ENCODE measurements around the gene MAP3K14. TPM values are rescaled to one million over a fixed set of nuclear protein-coding genes. Genes with fewer than 3 reads are reported as not detected.
A peak's percentile ranks its signal among the peaks of the same experiment; 100 is the strongest.

Gene MAP3K14
- polyA plus RNA-seq (2012; ENCODE audit: insufficient read length, low read depth), result 7.4 TPM

DNA sequence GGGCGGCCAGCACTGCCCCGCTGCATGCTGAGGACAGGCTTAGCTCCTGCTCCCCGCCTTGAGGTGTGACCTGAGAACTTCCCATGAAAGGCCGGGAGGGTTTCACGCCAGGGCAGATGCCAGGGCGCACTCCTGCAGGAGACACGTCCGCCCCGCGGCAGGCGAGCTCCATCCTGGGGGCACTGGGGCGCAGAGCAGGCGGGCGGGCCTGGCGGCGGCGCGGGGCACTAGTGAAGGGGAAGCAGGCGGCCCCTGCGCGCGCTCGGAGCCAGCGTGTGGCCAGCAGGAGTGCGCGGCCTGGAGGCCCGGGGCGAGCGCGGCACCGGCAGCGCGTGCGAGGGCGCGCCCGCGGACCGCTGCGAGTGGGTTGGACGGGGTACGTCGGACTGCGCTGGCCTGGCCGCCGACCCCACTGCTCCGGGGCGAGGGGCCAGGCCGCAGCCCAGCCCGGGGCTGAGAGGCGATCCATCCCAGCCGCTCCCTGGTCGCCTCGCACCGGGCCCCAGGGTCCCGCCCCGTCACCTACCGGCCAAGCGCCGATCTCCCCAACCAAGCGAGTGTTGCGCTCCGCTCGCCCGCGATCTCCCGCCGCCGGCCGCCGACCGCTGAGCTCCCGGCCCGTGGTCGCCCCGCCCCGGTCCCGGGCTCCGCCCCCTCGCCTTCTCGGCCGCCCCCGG is at the start of gene MAP3K14:
Gene MAP3K14 (minus strand): TSS at position 587 of the 677 bp plus-strand sequence. CDS start 26,275 bp downstream, outside the sequence.
- peak; percentile 49; the same call in 1 of the 2 replicates for TF ChIP-seq SIN3A (IDR thresholded peaks at IDR 0.05; ENCODE audit: borderline replicate concordance, insufficient read depth, low read length)
- TF ChIP-seq POLR2AphosphoS5 (IDR thresholded peaks at IDR 0.05; ENCODE audit: low read depth, low read length), result peak; percentile 48; the same call in 1 of the 2 replicates
- TF ChIP-seq FOXP2 (optimal IDR thresholded peaks at IDR 0.05; ENCODE audit: borderline replicate concordance, extremely low read depth, extremely low read length, insufficient read depth), result no peak
- 0 out of 2 replicates have a peak, but pooled peaks have one; percentile 4 for TF ChIP-seq TAF1 (IDR thresholded peaks at IDR 0.05; ENCODE audit: borderline replicate concordance, insufficient read depth, low read length)
- TF ChIP-seq, protein P1, sequence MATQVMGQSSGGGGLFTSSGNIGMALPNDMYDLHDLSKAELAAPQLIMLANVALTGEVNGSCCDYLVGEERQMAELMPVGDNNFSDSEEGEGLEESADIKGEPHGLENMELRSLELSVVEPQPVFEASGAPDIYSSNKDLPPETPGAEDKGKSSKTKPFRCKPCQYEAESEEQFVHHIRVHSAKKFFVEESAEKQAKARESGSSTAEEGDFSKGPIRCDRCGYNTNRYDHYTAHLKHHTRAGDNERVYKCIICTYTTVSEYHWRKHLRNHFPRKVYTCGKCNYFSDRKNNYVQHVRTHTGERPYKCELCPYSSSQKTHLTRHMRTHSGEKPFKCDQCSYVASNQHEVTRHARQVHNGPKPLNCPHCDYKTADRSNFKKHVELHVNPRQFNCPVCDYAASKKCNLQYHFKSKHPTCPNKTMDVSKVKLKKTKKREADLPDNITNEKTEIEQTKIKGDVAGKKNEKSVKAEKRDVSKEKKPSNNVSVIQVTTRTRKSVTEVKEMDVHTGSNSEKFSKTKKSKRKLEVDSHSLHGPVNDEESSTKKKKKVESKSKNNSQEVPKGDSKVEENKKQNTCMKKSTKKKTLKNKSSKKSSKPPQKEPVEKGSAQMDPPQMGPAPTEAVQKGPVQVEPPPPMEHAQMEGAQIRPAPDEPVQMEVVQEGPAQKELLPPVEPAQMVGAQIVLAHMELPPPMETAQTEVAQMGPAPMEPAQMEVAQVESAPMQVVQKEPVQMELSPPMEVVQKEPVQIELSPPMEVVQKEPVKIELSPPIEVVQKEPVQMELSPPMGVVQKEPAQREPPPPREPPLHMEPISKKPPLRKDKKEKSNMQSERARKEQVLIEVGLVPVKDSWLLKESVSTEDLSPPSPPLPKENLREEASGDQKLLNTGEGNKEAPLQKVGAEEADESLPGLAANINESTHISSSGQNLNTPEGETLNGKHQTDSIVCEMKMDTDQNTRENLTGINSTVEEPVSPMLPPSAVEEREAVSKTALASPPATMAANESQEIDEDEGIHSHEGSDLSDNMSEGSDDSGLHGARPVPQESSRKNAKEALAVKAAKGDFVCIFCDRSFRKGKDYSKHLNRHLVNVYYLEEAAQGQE (IDR thresholded peaks at IDR 0.05; ENCODE audit: insufficient read depth in 1 of 2, low read depth in 2 of 2, low read length in 2 of 2), result 0 out of 4 replicates have a peak, but pooled peaks of 1 of the 2 experiments have one; percentile 11

DNA sequence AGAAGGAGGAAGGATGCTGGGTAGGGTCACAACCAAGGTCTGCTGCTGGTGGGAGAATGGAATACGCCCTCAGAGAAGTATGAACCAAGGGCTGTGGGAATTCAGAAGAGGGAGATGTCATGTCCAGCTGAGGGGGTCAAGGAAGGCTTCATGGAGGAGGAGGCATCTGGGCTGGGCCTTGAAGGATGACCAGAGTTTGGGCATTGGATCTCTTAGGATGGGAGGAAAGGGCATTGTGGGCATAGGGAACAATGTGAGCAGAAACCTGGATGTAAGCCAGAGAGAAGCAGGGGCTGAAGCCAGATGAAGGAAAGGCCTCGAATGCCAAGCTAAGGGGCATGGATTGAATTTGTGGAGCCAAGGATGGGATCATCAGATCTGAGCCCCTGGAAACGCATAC is 49.2 kb upstream of the MAP3K14 start:
- TF ChIP-seq POLR2AphosphoS5 (IDR thresholded peaks at IDR 0.05; ENCODE audit: low read depth, low read length) (no peak), FOXP2 (optimal IDR thresholded peaks at IDR 0.05; ENCODE audit: borderline replicate concordance, extremely low read depth, extremely low read length, insufficient read depth) (no peak), SIN3A (IDR thresholded peaks at IDR 0.05; ENCODE audit: borderline replicate concordance, insufficient read depth, low read length) (no peak), TAF1 (IDR thresholded peaks at IDR 0.05; ENCODE audit: borderline replicate concordance, insufficient read depth, low read length) (no peak)
- TF ChIP-seq, protein P1 (IDR thresholded peaks at IDR 0.05; ENCODE audit: insufficient read depth in 1 of 2, low read depth in 2 of 2, low read length in 2 of 2), result no peak

DNA sequence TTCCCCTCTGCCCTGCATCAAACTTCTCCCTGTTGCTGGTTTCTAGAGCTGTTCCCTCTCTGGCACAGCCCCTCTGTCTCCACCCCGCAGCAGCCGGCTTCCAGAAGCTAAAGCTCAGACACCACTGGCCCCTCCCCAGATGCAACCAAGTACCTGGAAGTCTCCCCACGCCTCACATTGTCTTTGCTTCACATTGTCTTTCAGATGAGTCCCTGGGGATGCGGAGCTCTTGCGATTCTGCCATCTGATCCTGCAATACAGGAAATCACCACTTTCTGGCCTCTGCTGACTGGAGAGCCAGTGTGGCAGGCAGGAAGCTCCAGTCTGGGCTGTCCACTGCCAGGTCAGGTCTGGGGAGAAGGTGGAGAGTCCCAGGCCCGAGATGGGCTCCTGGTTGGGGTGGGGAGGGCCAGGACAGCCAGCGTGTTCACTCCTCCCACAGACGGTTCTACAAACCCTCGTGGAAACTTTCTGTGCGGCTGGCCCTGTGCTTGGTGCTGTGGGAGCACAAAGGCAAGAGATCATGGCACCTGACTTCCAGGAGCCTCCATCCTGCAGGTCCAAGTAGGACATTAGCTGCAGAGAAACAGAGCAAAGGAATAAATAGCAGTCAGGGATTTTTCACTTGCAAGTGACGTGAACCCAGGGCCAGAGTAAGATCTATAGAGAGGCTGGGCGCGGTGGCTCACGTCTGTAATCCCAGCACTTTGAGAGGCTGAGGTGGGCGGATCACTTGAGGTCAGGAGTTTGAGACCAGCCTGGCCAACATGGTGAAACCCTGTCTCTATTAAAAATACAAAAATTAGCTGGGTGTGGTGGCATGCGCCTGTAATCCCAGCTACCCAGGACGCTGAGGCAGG is 47.9 kb upstream of the MAP3K14 start:
- TF ChIP-seq, protein P1 (IDR thresholded peaks at IDR 0.05; ENCODE audit: insufficient read depth in 1 of 2, low read depth in 2 of 2, low read length in 2 of 2), result 0 out of 4 replicates have a peak, but pooled peaks of 1 of the 2 experiments have one; percentile 24
- TF ChIP-seq FOXP2 (optimal IDR thresholded peaks at IDR 0.05; ENCODE audit: borderline replicate concordance, extremely low read depth, extremely low read length, insufficient read depth), result no peak

DNA sequence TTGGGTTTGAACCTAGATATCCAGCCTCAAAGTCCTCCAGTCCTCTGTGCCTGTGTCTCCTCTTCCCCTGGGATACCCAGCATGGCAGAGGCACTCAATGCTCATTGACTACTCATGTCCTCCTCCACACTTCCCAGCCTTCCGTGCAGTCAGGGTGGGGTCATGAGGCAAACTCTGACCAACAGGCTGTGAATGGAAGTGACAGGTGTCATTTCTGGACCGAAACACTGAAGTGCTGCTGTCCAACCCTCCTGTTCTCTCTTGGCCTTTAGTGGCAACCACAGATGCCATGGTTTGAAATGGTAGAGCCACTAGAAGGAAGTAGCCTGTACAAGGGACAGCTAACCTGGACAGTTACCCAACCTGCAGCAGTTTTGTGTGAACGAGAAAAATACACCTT is 46.7 kb upstream of the MAP3K14 start:
- TF ChIP-seq FOXP2 (optimal IDR thresholded peaks at IDR 0.05; ENCODE audit: borderline replicate concordance, extremely low read depth, extremely low read length, insufficient read depth) (no peak), SIN3A (IDR thresholded peaks at IDR 0.05; ENCODE audit: borderline replicate concordance, insufficient read depth, low read length) (no peak), TAF1 (IDR thresholded peaks at IDR 0.05; ENCODE audit: borderline replicate concordance, insufficient read depth, low read length) (no peak)

DNA sequence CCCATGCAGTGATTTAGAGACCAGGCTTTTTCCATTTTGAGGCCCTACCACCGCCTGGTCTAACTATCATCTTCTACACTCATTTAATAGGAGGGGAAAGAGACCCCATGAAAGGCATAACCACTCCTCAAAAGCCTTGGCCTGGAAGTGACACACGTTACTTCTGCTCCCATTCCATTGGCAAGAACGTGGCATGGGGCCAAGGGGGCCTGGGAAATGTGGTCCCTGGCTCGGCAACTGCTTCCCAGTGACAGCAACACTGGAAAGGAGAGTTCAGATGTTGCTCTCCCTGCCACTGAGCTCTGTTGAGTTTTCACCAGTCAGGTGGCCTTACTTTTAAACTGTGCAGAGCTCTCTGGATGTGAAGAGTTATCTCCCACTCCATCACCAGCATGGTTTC is 45.2 kb upstream of the MAP3K14 start:
- TF ChIP-seq FOXP2 (optimal IDR thresholded peaks at IDR 0.05; ENCODE audit: borderline replicate concordance, extremely low read depth, extremely low read length, insufficient read depth), result no peak
- TF ChIP-seq SIN3A (IDR thresholded peaks at IDR 0.05; ENCODE audit: borderline replicate concordance, insufficient read depth, low read length), result no peak
- TF ChIP-seq TAF1 (IDR thresholded peaks at IDR 0.05; ENCODE audit: borderline replicate concordance, insufficient read depth, low read length), result no peak
- TF ChIP-seq POLR2AphosphoS5 (IDR thresholded peaks at IDR 0.05; ENCODE audit: low read depth, low read length), result no peak
- TF ChIP-seq, protein P1 (IDR thresholded peaks at IDR 0.05; ENCODE audit: insufficient read depth in 1 of 2, low read depth in 2 of 2, low read length in 2 of 2), result no peak

Data from PFSK-1 (cell line).